ENCODE data around the gene MLN.
A peak's percentile ranks its signal among the peaks of the same experiment; 100 is the strongest.

The MLN gene

GRCh38 chr6:33771146-33772081 lies 32.4 kb downstream of the MLN start:
- DNase-seq (ENCODE audit: low spot score), result peak; percentile 76

DNA sequence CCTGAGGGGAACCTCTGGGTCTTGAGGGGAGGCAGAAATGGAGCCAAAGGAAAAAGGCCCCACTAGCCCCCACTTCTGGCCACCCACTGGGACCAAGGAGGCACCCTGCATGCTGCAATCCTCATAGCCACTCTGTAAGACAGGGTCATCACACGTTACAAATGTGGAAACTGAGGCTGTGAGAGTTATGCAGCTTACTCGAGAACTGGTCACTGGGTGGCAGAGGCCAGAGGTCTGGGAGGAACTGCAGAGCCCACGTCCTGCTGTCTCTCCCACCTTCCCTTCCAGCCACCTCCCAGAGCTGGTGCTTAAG lies 33.0 kb downstream of the MLN start:
- DNase-seq (ENCODE audit: low spot score), result no peak

DNA sequence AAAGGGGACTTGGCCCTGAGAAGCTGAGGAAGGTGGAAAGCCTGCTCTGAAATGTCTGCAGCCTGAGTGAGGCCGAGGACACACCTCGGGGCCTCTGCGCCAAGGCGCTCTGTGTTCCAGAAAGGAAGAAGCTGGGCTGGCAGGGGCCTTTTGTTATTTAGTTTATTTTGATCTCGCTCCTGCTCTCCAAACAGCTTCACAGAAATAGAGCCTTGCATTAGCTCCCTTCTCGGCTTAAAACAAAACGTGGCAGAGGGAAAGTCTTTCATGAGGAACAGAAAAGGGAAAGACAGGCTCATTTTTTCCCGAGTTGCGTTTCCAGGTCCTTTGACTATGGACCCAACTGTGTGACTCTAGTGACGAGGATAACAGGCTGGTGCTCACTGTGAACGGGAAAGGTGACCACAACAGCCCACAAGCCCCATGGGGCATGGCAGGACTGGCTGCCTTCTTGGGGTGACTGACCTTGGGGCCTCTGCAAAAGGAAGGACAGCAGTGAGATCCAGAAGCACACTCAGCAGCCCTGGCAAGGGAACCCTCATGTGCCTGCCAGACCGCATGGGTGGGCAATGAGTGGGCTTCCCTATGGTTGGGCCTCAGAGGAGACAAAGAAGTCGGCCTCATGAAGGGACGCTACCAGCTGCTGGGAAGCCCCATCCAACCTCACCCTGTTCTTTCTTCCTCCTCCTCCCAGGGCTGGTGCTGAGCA lies 33.5 kb downstream of the MLN start:
- DNase-seq (ENCODE audit: low spot score), result no peak

DNA sequence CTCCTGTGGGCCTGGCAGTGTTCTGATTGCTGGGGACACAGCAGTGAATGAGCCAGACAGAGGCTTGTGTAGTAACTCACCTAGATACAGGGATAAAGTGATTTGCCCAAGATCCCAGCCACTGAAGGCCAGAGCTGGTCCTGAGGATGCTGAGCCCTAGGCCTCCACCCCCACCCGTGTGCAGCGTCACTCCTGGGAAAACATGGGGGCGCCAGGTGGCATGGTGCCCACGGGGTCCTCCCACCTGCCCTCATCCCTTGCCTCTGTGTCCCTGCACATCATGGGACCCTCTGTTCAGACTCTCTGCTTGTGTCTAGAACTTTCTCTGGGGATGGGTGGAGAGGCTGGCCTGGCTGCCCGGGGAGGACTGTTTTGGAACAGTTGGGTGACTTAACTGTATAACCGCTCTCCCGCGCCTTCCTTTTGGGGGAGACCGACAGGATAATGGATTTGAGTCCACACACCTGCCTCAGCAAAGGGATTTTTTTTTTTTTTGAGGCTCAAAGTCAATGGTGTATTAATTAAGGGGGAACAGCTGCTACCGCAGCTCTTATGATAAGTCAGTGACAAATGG lies 34.5 kb downstream of the MLN start:
- DNase-seq (ENCODE audit: low spot score), result no peak

DNA sequence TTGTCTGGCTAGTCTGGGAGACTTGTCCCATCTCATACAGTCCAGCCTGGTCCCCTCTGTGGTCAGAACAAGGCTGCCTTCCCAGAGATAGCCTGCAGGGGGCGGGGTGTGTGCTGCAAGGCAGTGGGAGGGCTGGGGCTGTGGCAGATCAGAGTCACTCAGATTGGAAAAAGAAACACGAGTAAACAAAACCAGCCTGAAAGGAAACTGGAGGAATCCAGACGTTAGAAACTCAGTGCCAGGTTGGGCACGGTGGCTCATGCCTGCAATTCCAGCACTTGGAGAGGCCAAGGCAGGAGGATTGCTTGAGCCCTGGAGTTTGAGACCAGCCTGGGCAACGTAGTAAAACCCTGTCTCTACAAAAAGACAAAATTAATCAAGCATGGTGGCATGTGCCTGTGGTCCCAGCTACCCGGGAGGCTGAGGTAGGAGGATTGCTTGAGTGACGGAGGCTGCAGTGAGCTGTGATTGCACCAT lies 35.1 kb downstream of the MLN start:
- peak; percentile 79 for DNase-seq (ENCODE audit: low spot score)

- no peak for DNase-seq (ENCODE audit: low spot score)
These were observed 36.6 kb downstream of the MLN start for GRCh38 chr6:33766921-33767907.

GRCh38 chr6:33765368-33765767 lies 38.4 kb downstream of the MLN start:
- DNase-seq (ENCODE audit: low spot score), result no peak

DNA sequence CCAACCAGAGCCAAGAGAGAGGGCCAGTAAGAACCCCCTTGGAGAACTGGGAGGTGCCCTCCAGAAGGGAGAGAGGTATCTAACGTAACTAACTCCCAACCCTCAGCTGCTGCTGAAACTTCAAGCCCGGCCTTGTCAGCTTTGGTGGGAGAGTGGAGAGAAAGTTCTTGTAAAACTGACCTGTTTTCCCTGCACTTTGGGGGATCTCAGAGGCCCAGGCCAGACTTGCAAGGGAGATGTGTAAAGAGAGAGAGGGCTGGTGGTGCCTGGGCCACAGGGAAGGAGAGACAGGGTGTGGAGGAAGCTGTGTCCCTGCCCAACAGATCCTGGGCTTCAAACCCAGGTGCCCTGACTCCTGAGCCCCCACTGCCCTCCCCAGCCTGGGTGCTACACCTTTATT lies 39.8 kb downstream of the MLN start:
- no peak for DNase-seq (ENCODE audit: low spot score)

GRCh38 chr6:33763483-33763882 lies 40.3 kb downstream of the MLN start:
- no peak for DNase-seq (ENCODE audit: low spot score)

DNA sequence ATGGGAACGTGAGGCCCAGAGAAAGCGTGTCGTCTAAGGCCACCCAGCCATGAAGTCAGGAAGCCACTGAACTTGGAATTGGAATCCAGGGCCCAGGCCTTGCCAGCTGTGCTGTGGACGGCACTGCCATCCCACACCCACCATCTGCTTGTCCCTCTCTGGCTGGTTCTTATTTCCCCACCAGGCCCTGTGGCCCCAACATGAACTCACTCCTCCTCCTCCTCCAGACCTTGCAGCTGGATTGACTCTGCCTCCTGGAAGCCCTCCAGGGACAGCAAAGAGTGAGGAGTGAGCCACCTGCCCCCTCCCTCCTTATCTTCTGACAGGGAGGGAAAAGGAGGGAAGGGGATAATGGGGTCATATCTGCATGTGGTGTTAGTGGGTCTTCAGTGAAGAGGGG lies 41.1 kb downstream of the MLN start:
- DNase-seq (ENCODE audit: low spot score), result no peak

DNA sequence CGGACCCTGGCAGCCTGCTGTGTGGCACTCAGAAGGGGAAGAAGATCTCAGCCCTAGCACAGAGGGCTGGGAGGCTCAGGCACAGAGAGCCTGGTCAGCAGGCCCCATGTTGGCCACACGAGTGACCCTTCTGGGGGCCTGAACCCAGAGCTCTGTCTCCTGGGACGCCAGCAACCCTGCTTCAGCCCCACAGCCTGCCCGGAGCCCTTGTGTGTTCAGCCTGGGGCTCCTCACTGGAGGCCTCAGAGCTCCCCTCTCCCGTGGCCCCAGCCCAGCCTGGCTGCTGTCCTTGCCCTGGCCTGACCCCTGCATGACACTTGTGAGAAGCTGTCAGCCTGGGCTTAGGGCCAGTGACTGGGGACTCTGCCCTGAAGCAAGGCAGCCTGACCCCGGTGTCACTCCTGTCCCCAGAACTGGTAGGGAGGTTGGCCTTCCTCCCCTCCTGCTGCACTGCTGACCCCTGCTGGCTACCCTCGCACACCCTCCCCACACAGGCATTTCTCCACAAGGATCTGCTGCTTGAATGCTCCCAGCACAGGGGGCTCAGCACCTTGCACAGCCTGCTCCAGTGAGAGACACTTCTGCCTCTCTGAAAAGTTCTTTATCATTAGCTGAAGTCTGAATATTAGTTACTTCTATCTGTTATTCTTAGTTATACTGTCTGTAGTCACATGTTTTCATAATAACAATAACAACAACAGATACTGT lies 41.7 kb downstream of the MLN start:
- DNase-seq (ENCODE audit: low spot score), result peak; percentile 83

DNA sequence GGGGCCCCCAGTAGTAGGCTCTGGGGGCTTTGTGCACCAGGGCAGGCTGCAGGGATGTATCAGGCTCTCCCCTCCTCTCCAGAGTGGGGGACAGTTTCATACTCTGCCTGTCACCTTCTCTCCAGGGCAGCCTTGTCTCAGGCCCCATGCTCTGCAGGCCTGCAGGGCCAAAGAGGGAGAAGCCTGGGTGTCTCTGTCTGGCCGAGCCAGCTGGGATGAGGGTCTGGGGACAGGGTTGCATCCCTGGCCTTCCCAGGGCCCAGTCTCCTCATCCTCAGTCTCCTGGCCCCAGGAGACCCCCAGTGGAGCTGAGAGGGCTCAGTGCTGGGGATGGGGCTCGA lies 42.3 kb downstream of the MLN start:
- no peak for DNase-seq (ENCODE audit: low spot score)

DNA sequence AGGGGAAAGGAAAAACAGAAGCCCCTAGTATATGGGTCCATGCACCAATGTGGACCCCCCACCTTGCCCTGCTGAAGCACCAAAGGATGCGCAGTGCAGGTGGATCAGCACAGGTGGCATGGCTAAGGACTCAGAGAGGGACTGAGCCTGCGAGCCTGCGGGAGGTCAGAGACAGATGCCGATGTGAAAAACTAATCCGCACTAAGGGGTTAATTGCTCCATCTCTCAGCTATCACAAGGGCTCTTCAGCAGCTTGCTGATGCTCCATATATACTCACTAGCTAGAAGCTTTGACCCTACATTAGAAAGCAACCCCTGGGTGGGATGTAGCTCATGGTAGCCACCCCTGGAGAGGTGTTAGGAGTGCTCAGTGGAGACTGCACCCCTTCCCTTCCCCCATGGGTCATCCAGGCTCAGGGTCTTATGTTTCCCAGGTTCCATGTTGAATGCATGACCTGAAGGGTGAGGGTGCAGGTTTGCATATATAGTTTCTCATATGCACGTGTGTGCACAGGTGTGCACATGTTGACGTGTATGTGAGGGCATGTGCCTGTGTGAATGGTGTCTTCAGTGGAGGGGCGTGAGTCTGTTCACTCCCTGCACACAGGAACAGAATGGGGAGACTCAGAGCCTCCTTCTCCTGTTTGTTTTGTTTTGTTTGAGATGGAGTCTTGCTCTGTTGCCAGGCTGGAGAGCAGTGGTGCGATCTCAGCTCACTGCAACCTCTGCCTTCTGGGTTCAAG lies 43.7 kb downstream of the MLN start:
- DNase-seq (ENCODE audit: low spot score), result no peak

DNA sequence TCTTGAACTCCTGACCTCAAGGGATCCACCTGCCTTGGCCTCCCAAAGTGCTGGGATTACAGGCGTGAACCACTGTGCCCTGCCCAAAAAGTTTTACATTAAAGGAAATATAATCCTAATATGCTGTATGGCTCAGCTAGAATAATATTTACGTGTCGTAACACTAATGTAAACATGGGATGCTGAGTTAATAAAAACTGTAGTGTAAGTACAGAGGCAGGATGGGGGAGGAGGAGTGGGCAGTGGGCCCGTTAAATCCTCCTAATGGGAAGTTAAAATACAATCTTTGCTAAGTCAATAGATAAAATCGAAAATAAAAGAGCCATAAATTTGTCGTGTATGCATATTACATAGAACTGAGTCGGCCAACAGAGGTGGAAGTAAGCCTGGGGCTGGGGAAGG lies 45.0 kb downstream of the MLN start:
- DNase-seq (ENCODE audit: low spot score), result no peak

GRCh38 chr6:33757906-33758305 lies 45.9 kb downstream of the MLN start:
- DNase-seq (ENCODE audit: low spot score), result no peak

DNA sequence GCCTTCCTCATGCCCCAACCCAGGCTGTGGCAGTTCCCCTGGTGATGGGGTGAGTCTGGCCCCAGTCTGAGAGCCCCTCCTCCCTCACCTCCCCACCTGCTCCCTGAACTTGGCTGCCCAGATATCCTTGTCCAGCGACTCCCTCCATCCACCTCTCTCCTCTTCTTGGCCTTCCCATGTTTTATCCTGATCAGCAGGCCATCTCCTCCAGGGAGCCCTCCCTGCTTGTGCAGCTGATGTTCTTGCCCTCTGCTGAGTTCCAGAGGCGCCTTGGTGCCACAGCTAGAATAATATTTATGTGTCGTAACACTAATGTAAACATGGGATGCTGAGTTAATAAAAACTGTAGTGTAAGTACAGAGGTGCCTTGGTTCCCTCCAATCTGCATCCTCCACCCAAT lies 46.7 kb downstream of the MLN start:
- DNase-seq (ENCODE audit: low spot score), result no peak

DNA sequence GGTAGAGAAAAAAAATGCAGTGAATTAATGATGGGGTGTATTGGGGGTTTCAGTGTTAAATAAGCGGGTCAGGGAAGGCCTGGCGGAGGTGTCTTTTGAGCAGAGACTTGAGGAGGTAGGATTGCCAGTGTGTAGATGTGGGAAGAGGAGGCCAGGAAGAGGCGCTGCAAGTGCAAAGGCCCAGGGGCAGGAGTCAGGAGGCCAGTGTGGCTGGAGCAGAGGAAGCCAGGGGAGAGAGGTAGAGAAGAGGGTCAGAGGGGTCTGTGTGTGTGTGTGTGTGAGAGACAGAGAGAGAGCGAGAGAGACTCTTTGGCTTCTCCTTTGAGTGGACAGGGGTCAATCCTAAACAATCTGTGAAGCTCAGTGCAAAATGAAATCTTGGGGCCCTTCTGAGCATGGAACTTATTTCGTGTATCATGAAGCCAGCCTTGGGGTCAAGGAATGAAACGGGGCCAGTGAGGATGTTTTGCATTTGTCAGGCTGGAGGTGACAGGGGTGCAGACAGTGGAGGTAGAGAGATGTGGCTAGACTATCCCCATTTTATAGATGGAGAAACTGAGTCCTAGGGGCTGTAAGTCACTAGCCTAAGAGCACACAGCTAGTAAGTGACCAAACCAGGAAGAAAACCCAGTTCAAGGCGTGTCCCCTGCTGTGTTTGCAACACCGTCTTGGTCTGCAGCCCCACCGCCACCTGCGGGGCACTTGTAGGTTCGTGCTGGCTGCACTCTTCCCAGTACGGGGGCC lies 47.4 kb downstream of the MLN start:
- DNase-seq (ENCODE audit: low spot score), result no peak

DNA sequence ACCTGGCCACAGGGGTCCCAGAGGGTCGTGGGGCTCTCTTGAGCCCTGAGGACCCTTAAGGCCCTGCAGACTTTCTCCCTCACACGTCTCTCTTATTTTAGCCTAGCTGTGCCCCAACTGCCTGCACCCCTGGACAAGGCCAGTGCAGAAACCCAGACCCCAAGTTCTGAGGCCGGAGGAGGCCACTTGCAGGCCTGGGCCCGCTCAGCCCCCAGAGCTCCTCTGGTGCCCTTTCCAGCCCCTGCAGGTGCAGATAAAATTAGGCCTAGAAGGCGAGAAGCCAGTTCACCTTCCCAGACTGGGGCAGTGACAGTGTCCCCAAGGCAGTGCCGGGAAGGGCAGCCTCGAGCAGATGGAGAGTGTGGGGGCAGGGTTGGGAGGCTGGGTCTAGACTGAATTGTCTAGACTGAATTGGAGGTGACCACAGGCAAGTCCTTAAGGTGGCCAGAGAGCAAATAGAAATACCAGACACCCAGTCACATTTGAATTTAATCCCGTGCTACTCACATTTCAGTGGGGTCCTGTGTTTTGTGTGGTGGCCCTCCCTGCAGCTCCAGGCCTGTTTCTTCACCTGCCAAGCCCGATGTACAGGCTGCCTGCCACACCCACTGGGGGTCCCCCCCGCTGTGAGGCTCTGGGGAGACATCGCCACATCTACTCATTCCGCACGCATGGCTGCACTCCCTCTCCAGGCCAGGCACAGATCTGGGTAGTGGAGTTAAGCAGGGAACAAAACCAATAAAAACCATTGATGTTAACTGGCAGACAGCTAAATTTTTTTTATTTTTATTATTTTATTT lies 48.5 kb downstream of the MLN start:
- DNase-seq (ENCODE audit: low spot score), result no peak

GRCh38 chr6:33754222-33754621 lies 49.6 kb downstream of the MLN start:
- DNase-seq (ENCODE audit: low spot score), result no peak
